MV-4-11 (cell line): ENCODE results near the gene PALLD.
"Not testable (repeated sequence)": the region's sequence is repeated elsewhere in the genome, so short reads cannot be mapped to it uniquely, and the experiment has no call there.

Experiments used
- DNase-seq: peaks from one replicate; lab custom pipeline; 2025; lab: John Stamatoyannopoulos, UW

PALLD gene

GRCh38 chr4:168710353-168710946 is 213.6 kb downstream of the PALLD start:
- DNase-seq, result peak; percentile 22

GRCh38 chr4:168711197-168712140 is 214.6 kb downstream of the PALLD start:
- DNase-seq, result no peak

DNA sequence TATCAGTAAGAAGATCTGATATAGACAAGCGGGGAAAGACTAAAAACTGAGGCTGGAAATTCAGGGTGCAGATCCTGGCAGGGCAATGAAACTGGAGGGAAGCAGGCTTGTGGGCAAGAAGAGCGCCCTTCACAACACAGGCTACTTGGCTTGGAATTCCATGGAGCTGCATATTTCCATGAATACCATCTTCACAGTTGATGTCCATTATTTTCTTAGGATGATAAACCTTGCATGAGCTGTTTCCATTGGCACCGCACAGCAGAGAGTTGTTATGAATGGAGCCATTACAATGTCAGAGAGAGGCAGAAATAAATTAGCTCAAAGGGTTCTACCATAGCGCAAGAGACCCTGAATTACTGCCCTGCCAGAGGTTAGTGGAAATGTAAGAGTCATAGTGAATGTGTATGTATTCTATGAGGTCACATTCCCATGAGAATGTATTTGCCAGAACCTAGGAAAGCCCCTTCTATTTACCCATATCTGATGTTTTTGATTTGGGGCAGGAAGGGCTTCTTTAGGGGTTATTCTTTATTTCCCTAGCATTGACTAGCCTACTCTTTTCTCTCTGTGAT is 215.6 kb downstream of the PALLD start:
- no peak for DNase-seq

- DNase-seq, result no peak
Measured at GRCh38 chr4:168713253-168713652, 216.4 kb downstream of the PALLD start.

DNA sequence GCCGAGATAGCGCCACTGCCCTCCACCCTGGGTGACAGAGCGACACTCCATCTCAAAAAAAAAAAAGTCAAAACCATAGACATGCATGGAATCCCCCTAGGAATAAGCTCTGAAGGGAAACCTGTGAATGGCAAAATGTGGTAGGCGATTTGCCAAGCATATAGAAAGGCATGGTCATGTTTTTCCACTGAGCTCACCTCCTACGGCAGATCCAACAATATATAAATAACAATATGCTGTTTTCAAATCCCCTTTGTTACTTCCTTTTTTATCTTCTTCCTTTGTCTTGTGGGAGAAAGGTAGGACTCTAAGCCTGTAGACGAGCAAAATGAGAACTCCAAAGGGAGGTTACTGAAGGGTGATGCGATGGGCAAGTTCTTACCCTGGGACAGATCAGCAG is 219.0 kb downstream of the PALLD start:
- no peak for DNase-seq

GRCh38 chr4:168716406-168717129 is 219.7 kb downstream of the PALLD start:
- DNase-seq, result no peak

- DNase-seq, result no peak
Measured at GRCh38 chr4:168717847-168718246, 221.0 kb downstream of the PALLD start.

GRCh38 chr4:168719725-168720124 is 222.9 kb downstream of the PALLD start:
- no peak for DNase-seq

DNA sequence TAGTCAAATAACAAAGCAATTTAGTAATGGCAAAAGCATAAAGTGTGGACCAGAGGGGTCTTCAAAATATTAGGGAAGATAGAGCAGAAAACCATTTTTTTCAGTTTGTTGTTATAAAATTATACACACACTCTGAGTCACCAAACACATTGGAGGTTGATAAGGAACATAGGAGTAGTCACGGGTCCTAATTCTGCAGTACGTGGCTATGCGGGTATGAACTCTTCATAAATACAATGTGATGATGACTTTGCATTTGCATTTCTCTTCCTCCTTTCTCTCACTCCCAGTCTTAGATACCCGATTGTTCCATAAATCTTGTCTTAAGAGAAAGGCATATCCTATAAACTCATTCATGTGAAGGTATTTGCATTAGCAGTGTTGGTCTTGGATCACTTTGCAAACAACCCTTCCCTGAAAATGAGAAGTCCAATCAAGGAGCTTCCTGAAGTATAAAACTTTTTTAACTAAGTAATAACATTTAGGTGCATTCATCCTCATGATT is 223.6 kb downstream of the PALLD start:
- no peak for DNase-seq

DNA sequence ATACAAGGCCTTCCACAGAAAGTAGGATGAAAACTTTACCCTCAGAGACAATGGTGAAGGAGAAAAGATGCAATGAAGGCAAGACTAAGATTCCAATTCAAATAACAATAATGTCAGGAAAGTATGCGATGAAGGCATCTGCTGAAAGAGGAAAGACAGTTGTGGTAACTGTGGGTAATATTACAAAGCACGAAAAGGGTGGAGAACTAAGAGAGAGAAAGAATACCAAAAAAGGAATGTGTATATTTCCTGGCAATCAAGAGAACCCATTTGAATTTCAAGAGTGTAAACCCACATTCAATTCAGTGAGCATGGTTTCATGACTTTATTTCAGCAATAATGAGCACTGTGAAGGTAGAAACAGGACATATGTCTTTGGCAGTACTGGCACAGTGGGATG is 225.5 kb downstream of the PALLD start:
- DNase-seq, result no peak

- DNase-seq, result peak; percentile 28
Measured at GRCh38 chr4:168723020-168723419, 226.2 kb downstream of the PALLD start.

DNA sequence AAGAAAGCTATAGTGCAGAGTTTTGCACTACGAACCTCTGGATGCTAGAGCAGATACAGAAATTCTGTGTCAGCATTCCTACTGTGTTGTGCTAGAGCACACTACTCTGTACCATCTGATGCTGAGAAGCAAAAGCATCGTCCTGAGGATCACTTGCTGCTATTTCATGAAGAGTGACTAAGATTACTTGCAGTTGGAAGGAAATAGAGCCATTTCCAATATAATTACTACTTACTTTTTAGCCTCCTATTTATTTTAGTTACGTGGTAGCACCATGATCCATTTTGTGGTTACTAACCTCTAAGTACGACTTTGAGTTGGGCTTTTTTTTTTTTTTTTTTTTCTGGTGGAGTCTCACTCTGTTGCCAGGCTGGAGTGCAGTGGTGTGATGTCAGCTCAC is 226.7 kb downstream of the PALLD start:
- DNase-seq, result no peak

DNA sequence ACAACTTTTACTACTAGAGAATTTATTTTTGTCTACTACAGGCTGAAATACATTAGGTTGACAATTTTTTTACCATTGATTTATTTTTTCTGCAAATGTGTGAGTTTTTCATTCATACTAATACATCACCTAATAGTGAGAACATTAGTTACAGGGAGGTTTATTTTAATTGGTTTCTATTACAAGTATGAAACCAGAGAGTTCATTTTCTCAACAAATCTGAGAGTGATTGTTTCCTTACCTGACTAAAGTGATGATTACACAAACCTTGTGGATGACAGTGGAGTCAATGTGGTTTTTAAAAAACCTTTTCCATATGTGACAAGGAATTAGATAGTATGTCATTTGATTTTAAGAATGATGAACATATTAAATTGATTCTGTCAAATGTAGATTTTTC is 227.4 kb downstream of the PALLD start:
- DNase-seq, result no peak

DNA sequence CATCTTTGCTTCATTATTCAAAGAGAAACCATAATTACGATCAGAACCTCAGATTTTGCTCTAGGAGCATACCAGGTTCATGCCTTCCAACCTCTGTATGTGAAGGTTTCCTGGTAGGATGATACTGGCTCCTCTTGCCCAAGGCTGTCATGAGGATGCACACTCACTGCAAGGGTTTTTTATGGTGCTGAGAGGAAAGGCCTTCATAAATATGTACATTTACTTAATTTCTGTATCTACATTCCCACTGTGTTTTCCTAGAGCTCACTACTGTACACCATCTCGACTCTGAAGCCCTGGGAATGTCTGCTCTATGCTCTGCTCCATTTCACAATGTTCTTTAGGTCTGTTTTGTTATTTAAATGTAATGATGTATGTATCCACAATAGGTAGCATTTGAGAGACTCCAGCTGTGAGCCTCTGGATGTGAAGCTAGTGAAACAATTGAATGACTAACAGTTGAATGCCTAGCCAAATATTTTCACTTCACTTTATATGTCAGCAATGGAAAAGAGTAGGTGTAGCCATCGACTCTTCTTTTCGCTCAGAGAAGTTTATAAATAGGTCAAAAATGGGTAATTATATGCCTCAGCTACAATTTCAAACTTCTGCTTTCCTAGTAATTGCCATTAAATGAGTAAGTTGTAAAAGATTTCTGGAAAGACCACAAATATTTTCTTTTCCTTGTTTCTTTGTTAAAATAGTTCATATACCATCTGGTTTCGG is 228.0 kb downstream of the PALLD start:
- DNase-seq, result peak; percentile 18

GRCh38 chr4:168725930-168726329 is 229.1 kb downstream of the PALLD start:
- peak; percentile 6 for DNase-seq

- DNase-seq, result not testable (repeated sequence)
Measured at GRCh38 chr4:168727181-168727580, 230.3 kb downstream of the PALLD start.

DNA sequence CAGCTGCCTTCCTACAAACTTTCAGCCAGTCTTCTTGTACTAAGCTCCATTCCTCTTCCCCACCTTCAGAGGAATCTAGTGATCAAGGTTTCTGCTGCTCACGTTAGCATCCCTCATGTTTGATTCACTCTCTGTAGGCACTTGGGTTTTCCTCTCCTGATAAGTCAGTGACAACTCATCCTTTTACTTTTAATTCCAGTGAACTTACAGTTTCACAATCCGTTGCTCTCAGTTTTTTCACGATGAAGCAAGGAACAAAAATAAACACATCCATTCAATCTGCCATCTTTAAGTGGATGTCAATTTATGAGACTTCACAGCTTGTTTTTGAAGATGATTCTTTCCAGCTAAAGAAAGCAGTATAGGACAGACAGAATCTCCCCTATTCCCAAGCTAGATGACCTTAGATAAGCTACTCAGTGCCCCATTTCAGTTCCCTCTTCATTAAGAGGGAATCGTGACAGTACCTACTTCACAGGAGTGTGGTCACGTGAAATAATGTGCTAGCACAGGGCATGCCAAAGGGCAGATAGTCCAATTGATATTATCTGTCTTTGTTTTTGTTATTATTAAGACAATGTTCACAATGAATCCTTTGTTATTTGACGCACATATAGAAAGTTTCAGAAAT is 234.3 kb downstream of the PALLD start:
- DNase-seq, result no peak

DNA sequence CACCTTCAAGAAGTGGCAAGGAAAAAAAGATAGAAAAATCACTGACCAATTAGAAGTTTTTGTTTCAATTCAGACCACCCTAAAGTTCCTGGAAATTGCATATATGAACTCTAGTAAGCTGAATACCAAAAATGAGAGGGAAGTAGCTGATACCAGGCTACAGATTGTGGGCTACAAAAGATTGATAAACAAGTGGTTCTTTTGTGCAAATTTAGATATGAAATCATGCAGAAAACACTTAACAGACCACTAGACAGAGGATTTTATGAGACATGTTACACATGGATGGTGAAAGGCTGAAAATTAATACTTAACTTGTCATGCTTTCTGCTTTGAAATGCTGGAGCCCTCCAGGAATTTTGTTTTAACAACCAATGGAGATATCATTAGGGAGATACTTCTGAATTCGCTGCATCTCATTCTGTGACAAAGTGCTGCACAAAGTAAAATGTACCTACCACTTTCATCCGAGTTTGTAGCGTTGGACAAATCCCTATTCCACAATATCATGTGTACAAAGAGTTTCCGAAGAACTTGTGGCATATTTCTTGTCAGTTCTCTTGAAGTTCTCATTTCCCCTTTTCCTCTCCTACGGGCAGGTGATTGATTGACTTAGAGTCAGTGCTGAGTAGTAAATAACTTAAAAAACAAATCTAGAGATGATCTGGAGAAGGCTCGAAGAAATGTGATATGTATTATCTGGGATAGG is 235.0 kb downstream of the PALLD start:
- DNase-seq, result peak; percentile 20

DNA sequence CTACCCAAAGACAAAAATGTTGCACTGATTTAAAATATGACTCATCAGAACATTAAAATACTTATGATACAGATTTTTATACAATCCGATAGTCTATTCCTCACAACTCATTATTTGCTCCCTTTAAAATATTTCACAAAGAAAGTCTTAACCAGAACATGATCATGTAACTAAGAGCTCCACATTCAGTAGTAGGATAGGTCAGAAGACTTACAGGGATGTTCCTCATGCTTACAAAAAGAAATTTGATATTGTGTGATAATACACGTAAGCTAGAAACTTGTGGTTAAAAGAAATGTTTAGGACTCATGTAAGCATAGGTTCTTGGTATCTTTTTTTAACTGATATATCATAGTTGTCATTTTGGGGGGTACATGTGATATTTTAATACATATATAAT is 235.9 kb downstream of the PALLD start:
- no peak for DNase-seq
